HPDE6-E6E7 (cell line): ENCODE data around the gene LAMA2.
"Not testable (repeated sequence)": the region's sequence is repeated elsewhere in the genome, so short reads cannot be mapped to it uniquely, and the experiment has no call there.

ENCODE experiments used
- DNase-seq: peaks from one replicate; pipeline ENCODE4 v3.0.0; 2011; ENCODE audit warnings: missing footprints; ENCODE audit errors: extremely low spot score

The LAMA2 gene

GRCh38 chr6:129008591-129008990 lies 125.7 kb downstream of the LAMA2 start:
- DNase-seq: no peak

GRCh38 chr6:129009851-129010250 lies 126.9 kb downstream of the LAMA2 start:
- no peak for DNase-seq

GRCh38 chr6:129014302-129014701 lies 131.4 kb downstream of the LAMA2 start:
- no peak for DNase-seq

GRCh38 chr6:129015721-129016120 lies 132.8 kb downstream of the LAMA2 start:
- DNase-seq: no peak

GRCh38 chr6:129016844-129017243 lies 133.9 kb downstream of the LAMA2 start:
- DNase-seq: no peak

- DNase-seq: no peak
These were observed 139.1 kb downstream of the LAMA2 start for GRCh38 chr6:129022011-129022553.

- no peak for DNase-seq
These were observed 143.7 kb downstream of the LAMA2 start for GRCh38 chr6:129026601-129027000.

- no peak for DNase-seq
These were observed 146.8 kb downstream of the LAMA2 start for GRCh38 chr6:129029778-129030177.

GRCh38 chr6:129030215-129030614 lies 147.3 kb downstream of the LAMA2 start:
- no peak for DNase-seq

- no peak for DNase-seq
These were observed 148.2 kb downstream of the LAMA2 start for GRCh38 chr6:129031051-129031599.

GRCh38 chr6:129032602-129033001 lies 149.7 kb downstream of the LAMA2 start:
- no peak for DNase-seq

GRCh38 chr6:129033180-129033579 lies 150.2 kb downstream of the LAMA2 start:
- no peak for DNase-seq

- no peak for DNase-seq
These were observed 150.6 kb downstream of the LAMA2 start for GRCh38 chr6:129033581-129033980.

GRCh38 chr6:129041563-129041962 lies 158.6 kb downstream of the LAMA2 start:
- no peak for DNase-seq

GRCh38 chr6:129046526-129046925 lies 163.6 kb downstream of the LAMA2 start:
- DNase-seq: no peak

- DNase-seq: no peak
These were observed 164.9 kb downstream of the LAMA2 start for GRCh38 chr6:129047834-129048233.

GRCh38 chr6:129050086-129050485 lies 167.1 kb downstream of the LAMA2 start:
- DNase-seq: no peak

GRCh38 chr6:129053143-129053542 lies 170.2 kb downstream of the LAMA2 start:
- not testable (repeated sequence) for DNase-seq

- no peak for DNase-seq
These were observed 172.9 kb downstream of the LAMA2 start for GRCh38 chr6:129055796-129056195.

- no peak for DNase-seq
These were observed 176.7 kb downstream of the LAMA2 start for GRCh38 chr6:129059650-129060049.

- DNase-seq: no peak
These were observed 186.1 kb downstream of the LAMA2 start for GRCh38 chr6:129069006-129069405.

GRCh38 chr6:129073051-129073450 lies 190.1 kb downstream of the LAMA2 start:
- no peak for DNase-seq

- no peak for DNase-seq
These were observed 190.9 kb downstream of the LAMA2 start for GRCh38 chr6:129073691-129074395.
